Measurements from ENCODE around the gene LBHD1.
"Not testable (repeated sequence)": the region's sequence is repeated elsewhere in the genome, so short reads cannot be mapped to it uniquely, and the experiment has no call there.

LBHD1 gene

GRCh38 chr11:62693624-62694023 lies 21.6 kb upstream of the LBHD1 start:
- DNase-seq (ENCODE audit: low read depth): not testable (repeated sequence)

DNA sequence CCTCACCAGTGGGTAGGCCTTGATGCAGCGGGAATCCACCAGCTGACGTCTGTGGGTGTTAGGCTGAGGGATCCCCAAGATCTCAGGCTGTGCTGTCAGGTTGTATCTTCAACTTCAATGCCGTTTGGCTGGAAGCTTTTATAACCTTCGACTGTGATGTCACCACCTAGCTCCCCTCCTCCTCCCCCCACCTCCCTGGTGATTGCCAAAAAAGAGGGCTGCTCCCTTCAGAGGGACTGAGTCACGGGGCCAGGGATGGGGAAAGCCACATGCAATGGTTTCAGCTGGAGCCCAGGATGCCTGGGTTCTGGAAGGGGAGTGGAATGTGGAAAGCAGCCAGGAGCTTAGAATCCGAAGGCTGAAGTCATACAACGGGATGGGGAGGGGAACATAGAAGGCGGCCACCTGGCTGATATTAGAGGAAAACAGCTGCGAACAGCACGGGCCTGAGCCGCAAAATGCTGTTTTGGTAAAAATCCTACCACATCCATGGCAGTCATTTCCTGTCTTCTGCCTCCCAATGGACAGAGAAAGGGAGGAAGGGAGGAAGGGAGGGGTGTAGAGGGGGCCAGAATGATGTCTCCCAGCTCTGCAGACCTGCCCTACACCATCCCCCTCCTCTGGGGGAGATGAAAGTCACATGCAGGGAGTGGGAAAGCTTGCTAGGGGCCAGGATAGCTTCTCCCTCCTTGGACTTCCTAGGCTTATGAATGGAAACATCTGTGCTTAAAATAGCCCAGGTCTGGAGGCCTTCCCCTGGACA lies 17.5 kb upstream of the LBHD1 start, which contains the start of gene LRRN4CL:
TSS of gene LRRN4CL (minus strand) at position 110 of the 763 bp plus-strand sequence. CDS start 1,022 bp downstream, outside the sequence.
- DNase-seq (ENCODE audit: low read depth): peak; percentile 75

DNA sequence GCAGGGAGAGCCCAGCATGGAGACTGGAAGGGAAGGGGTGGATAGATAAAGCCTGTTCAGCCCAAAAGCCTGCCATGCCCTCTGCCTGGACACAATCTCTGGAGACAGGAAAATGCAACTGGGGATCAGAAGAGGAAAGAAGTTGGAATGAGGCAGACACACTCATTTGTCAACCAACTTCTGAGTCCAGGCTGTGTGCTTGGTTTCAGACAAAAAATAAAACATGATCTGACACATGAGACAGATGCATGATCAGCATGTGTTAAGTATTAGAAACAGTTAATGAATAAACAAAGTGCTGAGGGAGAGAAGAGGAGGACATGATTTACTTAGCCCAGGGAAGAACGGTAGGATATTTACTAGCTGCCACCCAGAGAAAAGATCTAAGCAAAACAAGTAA lies 16.4 kb upstream of the LBHD1 start:
- DNase-seq (ENCODE audit: low read depth): no peak

GRCh38 chr11:62687508-62688396 lies 15.7 kb upstream of the LBHD1 start:
- no peak for DNase-seq (ENCODE audit: low read depth)

DNA sequence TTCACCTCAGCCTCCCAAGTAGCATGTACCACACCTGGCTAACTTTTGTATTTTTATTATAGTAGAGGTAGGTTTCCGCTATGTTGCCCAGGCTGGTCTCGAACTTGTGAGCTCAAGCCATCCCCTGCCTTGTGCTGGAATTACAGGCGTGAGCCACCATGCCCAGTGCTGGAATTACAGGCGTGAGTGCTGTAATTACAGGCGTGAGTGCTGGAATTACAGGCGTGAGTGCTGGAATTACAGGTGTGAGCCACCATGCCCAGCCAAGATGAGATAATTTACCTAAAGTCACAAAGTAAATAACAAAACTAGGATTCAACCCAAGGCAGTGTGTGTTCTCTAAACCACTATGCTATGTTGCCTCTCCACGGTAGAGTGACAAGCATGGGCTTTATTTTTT lies 10.5 kb upstream of the LBHD1 start:
- DNase-seq (ENCODE audit: low read depth): no peak

DNA sequence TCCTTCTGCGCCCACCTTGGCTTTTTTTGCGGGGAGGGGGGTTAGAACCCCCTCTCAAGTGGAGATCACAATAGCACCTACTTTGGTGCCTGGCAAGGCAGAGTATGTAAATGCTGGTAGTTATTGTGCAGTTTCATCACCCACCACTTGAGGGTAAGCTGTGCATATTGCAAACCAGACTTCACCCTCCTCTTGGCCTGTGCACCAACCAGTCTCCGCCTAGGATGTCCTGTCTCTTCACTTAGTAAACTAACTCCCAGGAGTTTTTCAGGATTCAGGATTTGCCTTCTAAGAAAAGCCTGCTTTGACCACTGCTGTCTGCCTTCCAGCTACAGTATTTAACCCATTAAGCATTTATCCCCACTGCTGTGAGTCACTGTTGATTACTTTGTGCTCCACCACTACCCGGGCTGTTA lies 8.8 kb upstream of the LBHD1 start:
- peak; percentile 83 for DNase-seq (ENCODE audit: low read depth)

DNA sequence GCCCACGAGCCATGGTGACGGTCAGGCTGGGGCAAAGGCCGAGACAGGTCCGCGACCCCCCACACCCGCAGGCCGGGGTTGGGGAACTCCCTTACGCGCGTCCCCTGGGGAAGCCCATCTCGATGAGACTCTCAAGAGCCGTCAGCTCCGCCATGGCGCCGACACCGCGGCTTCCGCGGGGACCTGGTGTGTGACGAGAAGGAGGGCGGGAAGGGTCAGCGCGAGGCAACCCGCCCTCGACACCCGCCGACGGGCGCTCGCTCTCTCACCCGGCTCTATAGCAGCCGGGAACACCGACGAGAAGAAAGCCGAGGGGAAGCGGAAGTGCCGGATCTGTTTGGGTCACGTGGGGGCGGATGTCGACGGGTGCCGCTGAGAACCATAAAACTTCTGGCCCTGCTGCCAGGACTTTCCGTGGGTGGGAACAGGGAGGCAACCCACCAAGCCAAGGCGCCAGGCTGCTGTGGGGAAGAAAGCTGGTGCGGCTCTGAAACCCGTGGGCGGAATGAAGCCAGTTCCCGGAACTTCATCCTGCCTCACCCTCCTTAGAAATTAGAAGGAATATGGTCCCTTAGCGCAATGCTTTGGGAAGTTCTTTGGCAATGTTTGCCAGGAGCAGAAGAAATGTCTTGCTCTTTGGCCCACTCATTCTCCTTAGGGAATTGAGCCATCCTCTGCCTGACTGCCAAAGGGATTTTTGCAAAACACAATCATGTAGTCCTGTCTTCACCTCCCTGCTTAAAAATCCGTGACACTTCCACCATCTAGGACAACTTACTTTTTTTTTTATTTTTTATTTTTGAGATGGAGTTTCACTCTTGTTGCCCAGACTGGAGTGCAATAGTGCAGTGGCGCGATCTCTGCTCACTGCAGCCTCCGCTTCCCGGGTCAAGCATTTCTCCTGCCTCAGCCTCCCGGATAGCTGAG lies 7.0 kb upstream of the LBHD1 start, which contains the start of gene UBXN1:
TSS of gene UBXN1 (minus strand) at position 304 of the 927 bp plus-strand sequence. CDS start at position 154, 150 bp downstream.
- DNase-seq (ENCODE audit: low read depth): peak; percentile 87

DNA sequence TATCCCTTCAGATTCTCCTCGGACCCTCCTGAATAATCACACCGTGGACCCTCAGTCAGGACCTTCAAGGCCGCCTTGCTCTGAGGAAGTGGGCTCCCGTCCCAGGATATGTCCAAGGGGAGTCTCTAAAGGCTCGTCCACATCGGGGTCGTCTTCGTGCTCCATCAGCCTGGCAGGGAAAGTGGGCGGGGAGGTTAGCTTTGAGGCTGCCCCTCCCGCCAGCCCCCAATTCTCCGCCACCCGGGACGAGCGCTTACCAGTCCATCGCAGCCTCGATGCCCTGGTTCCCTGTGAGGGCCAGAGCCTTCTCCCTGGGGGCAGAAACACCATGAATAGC lies 6.3 kb upstream of the LBHD1 start:
- DNase-seq (ENCODE audit: low read depth): no peak

- DNase-seq (ENCODE audit: low read depth): no peak
These were observed 5.6 kb upstream of the LBHD1 start for GRCh38 chr11:62677714-62678113.

DNA sequence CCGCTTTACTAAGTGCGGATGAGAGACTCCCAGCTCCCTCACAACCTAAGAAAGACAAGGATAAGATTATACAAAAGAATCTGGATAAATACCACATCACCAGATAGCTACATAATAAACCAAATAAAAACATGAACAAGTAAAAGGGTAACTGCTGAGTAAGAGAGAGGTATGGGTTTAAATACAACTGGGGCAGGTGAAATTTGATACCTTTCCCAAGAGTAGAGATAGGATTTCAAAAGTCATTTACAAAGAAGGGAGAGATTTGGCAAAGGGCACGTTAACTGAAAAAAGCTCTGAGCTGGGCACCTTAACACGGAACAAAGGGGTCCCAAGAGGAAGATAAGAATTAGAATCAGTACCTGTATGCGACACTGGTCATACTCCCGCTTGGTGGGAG lies 5.1 kb upstream of the LBHD1 start:
- DNase-seq (ENCODE audit: low read depth): no peak

- DNase-seq (ENCODE audit: low read depth): no peak
These were observed 4.6 kb upstream of the LBHD1 start for GRCh38 chr11:62676698-62677097.

GRCh38 chr11:62675415-62675814 lies 3.3 kb upstream of the LBHD1 start:
- not testable (repeated sequence) for DNase-seq (ENCODE audit: low read depth)

DNA sequence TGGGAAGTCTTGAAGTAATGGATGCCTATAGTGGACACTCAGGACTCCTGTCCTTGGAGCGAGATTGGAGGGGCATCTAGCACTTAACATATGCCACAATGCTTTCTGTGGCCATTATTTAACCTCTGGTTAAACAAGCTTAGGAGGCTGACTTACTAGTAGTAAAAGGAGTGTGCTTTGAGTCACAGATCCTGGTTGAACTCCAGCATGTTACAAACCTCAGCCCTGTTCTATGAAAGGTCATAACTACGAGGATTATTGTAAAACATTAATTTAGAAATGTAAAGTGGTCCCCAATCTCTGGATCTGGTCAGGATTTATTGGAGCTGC lies 1.1 kb upstream of the LBHD1 start:
- DNase-seq (ENCODE audit: low read depth): no peak

GRCh38 chr11:62671236-62671607 lies 845 bp downstream of the LBHD1 start:
- no peak for DNase-seq (ENCODE audit: low read depth)

- DNase-seq (ENCODE audit: low read depth): no peak
These were observed 2.5 kb downstream of the LBHD1 start for GRCh38 chr11:62669420-62670161.

DNA sequence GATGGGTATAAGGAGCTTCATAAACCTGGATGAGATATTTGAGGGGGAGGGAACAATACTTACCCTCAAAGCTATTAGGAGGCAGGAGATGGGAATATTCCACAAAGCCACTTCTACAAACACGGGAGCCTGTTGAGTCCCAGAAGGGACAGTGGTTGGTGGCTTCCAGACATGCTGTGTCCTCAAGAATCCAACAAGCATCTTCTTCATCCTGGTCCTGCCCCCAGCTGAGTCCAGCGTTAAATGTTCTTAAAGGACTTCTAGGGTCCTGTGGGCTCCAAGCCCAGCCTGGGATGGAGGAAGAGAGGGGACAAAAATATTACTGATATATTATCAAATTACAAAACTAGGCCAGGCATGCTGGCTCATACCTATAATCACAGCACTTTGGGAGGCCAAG lies 4.6 kb downstream of the LBHD1 start:
- DNase-seq (ENCODE audit: low read depth): no peak

DNA sequence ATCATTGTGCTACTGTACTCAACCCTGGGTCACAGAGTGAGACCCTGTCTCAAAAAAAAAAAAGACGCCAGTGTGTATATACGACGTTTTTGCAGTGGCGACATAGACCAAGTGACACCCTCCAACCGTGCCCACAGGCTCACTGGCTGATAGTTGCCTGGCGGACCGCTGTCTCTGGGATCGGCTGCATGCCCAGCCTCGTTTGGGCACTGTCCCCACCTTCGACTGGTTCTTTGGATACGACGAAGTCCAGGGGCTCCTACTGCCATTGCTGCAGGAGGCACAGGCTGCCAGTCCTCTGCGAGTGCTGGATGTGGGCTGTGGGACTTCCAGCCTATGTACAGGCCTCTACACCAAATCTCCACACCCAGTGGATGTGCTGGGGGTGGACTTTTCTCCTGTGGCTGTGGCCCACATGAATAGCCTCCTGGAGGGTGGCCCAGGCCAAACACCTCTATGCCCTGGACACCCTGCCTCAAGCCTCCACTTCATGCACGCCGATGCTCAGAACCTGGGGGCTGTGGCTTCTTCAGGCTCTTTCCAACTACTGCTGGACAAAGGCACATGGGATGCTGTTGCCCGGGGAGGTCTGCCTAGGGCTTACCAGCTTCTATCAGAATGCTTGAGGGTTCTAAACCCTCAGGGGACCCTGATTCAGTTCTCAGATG lies 5.7 kb downstream of the LBHD1 start:
- DNase-seq (ENCODE audit: low read depth): no peak

DNA sequence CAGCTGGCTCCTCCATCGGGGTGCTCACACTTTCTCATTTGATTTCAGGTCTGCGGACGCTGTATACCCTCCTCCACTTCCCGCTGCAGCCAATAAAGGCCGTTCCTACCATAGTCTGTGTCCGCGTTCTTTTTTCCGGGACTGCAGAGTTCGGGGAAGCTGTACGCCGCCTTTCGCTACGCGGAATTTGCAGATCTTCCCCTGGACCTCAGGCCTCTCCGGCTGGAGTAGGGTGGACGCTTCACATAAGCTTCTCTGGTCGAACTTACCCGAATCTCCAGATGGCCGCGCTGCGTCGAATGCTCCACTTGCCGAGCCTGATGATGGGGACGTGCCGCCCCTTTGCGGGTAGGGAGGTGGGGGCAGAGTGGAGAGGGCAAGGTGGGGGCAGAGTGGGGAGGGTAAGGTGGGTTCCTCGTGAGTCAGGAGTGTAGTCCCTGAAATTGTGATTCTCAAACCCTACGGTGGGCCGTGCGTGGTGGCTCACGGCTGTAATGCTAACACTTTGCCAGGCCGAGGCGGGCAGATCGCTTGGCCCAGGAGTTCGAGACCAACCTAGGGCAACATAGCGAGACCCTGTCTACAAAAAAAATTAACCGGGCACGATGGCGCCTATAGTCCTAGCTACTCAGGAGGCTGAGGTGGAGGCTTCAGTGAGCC lies 6.3 kb downstream of the LBHD1 start:
- peak; percentile 76 for DNase-seq (ENCODE audit: low read depth)

DNA sequence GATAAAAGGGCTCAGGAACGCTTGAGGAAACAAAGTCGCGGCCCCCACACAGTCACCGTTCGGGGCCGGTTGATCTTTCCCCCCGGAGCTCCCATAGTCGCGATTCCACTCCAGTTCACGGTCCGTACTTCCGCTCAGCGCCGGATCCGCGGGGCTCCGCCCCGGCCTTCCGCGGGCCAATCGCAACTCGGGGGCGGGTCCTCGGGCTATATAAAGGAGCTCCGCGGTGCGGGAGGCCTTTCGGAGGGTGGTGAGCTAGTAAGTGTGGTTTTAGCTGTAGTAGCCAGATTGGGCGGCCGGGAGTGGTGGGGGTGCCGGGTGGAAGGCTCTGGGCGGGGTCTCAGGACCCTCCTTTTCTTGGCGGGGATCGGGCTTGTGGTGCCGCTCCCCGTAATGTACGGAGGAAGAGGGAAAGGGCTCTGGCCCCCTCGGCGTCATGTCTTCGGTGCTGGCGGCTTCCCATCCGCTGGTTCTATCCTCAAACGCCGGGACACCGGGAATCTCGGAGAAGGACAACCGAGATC lies 6.9 kb downstream of the LBHD1 start, which contains the start of the genes C11orf98 and CSKMT:
TSS of gene C11orf98 (minus strand) at position 136 of the 524 bp plus-strand sequence. CDS start at position 95, 41 bp downstream.
TSS of gene CSKMT (plus strand) at position 238 of the 524 bp plus-strand sequence. CDS start 568 bp downstream, outside the sequence.
- DNase-seq (ENCODE audit: low read depth): peak; percentile 88

All from amniotic epithelial cell (primary cell).